GM18502 (cell line): ENCODE measurements around the gene MAP3K7CL.

ENCODE experiments used
- ATAC-seq: cut with Tn5 transposase; IDR thresholded peaks from one replicate; pipeline ENCODE4 v1.9.1; 2021; ENCODE audit warnings: mild to moderate bottlenecking; ENCODE audit not compliant: unreplicated experiment, poor library complexity

Gene MAP3K7CL

DNA sequence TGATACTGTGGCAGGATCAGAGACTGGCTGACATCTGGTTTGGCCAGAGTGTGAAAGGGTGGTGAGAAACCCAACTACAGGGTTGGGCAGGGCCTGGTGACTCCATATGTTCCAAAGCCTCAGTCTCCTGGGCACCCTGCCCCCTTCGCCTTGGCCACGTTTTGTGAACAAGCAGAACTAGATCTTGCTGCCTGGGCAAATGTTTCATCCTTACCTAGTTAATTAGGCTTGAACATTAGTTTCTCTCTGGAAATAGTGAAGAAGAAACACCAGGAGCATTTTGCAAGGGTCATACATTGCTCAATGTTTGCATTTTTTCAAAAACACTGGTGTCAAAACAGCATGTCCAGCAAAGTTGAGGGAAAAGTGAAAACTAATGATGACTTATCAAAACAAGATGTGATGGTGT lies 60.5 kb downstream of the MAP3K7CL start:
- ATAC-seq = no peak

- no peak for ATAC-seq
These were observed 62.6 kb downstream of the MAP3K7CL start for GRCh38 chr21:29193072-29193471.

- no peak for ATAC-seq
These were observed 63.5 kb downstream of the MAP3K7CL start for GRCh38 chr21:29193901-29194300.

DNA sequence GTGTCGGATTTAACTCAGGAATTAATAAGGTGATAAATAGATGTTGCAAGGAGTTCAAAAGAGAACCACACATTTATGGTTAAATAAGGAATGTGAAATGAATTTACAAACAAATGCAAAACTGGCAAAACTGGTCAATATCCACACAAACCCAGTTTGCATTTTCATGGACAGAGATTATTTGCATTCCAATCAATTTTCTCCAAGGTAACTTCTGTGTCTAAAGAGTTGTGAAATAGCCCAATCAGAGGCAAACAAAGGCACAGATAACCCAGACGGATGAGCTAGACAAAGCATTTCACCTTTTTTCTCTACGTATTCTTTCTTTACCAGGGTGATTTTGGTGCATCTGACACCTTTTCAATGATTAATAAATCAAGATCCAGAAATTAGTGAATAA lies 63.9 kb downstream of the MAP3K7CL start:
- no peak for ATAC-seq

DNA sequence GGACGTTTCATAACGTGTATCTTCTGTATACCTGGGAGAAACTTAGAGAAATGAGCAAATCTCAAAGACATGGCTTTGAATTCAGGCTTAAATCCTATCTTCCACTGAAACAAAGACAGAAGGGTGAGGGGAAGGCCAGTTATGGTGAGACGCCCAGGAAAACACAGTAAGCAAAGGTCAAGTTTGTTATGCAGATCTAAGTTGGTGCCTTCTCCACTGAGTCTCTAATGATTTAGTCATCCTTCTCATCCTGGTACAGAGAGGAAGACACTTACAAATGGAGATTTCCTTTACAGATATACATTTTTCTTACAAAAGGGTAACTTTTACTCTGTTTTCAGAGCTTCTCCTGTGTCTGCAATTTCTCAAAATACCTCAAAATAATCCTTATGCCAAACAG lies 64.4 kb downstream of the MAP3K7CL start:
- no peak for ATAC-seq

DNA sequence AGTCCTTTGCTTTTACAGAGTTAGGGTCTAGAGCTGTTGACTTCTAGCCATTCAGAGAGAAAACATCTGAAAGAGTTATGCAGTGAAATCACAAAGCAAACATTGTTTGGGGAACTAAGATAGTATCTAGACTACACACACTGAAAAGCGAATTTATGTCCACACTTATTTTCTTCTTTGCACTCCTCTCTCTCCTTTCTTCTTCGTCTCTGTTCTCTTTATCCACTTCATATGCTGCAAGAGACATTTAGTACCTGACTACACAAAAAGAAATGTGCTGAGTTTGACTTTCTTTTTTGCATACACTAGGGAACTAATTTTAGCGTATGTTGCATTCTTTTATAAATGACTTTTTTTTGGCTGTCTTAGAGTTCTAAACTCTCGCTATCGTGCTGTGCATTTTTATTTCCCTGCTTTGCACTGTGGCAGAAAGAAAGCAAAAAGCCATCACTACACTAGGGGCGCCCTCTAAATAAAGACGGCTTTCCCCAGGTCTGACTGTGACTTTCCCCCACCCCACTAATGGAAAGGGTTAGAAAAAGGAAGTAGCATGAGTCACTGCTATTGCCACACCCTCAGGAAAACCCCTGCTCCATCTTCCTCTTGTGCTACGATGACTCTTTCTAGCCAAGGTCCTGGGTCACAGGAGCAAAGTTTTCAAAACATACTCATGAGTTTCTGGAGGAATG lies 65.7 kb downstream of the MAP3K7CL start:
- ATAC-seq = peak; percentile 99

- peak; percentile 30 for ATAC-seq
These were observed 66.3 kb downstream of the MAP3K7CL start for GRCh38 chr21:29196670-29197191.

GRCh38 chr21:29201186-29201585 lies 70.7 kb downstream of the MAP3K7CL start:
- no peak for ATAC-seq

DNA sequence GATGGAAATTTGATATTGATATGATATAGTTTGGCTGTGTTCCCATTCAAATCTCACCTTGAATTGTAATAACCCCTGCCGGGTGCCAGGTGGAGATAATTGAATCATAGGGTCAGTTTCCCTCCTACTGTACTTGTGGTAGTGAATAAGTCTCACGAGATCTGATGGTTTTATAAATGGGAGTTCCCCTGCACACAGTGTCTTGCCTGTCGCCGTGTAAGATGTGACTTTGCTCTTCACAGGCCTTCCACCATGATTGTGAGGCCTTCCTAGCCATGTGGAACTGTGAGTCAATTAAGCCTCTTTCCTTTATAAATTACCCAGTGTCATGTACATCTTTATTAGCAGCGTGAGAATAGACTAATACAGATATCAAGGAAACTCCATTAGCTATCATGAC lies 74.6 kb downstream of the MAP3K7CL start:
- ATAC-seq = no peak

GRCh38 chr21:29205988-29206387 lies 75.5 kb downstream of the MAP3K7CL start:
- ATAC-seq = no peak

DNA sequence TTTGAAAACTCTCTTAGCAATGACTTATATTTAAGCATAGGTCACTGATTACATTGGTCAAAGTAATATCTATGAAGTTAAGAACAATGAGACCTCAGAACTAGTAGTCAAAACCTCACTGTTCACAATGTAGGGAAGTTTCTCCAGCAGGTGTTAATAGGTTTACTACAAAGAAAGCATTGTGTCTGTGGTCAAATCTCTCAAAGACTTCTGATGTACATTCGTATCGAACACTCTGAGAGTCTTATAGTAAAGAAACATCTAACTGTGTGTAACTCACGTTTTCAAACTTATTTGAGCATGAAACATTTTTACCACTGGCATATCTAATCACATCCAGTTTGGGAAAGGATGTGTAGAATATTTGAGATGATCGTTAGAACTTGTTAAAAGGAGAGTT lies 76.0 kb downstream of the MAP3K7CL start:
- no peak for ATAC-seq

DNA sequence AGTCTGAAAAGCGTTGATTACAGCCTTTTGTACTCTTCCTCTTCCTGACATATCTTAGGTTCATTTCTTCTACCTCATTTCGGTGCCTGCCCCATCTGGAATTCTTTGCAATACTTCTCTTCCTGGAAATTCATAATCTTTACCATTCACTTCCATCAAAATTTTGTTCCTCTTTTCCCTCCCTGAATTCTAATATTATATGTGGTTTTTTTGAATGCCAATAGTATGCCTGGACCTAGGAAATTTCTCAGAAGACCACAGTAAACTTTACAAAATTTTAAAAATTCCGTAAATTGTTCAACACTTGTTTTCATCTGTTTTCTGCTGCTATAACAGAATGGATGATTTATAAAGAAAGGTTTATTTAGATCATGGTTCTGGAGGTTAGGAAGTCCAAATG lies 76.8 kb downstream of the MAP3K7CL start:
- ATAC-seq = no peak

GRCh38 chr21:29208044-29208681 lies 77.7 kb downstream of the MAP3K7CL start:
- no peak for ATAC-seq

GRCh38 chr21:29208682-29209059 lies 78.2 kb downstream of the MAP3K7CL start:
- no peak for ATAC-seq

DNA sequence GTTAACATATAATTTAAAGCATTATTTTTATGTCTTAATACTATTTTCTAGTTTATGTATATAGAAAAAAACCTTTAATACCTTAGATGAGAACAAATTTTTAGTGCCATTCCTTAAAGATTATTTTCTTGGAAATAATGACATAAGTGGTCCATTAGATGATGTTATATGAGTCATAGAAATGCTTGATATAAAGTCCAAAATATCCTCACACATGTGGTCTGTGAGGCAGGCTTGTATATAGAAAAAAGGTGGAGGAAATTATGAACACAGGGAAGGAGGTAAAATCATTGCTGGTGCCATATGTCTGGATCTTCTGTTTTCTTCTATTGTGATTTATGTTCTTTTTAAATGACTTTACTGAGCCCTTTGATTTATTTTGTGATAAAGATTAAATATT lies 79.3 kb downstream of the MAP3K7CL start:
- no peak for ATAC-seq

GRCh38 chr21:29211205-29211604 lies 80.8 kb downstream of the MAP3K7CL start:
- ATAC-seq = no peak

DNA sequence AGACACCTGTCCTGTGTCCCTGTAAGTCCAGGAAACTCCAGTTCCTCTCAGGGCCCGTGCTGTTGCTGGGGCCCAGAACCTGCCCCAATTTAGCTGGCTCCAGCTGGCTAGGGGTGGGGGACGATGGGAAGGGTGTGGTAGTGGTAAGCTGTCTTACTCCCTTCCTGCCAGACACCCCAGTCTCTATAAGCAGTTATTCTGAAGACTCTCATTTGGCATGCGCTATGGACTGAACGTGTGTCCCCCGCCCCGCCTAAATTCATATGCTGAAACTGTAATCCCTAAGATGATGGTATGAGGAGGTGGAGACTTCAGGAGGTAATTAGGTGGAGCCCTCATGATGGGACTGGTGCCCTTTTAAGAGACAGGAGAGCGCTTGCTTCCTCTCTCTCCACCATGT lies 82.0 kb downstream of the MAP3K7CL start:
- no peak for ATAC-seq

GRCh38 chr21:29213513-29214385 lies 83.3 kb downstream of the MAP3K7CL start:
- no peak for ATAC-seq

- no peak for ATAC-seq
These were observed 85.3 kb downstream of the MAP3K7CL start for GRCh38 chr21:29215709-29216108.

GRCh38 chr21:29217818-29218291 lies 87.4 kb downstream of the MAP3K7CL start:
- ATAC-seq = no peak

- no peak for ATAC-seq
These were observed 88.3 kb downstream of the MAP3K7CL start for GRCh38 chr21:29218749-29219148.
